ENCODE measurements around the gene ISCU. TPM values are rescaled to one million over a fixed set of nuclear protein-coding genes. Genes with fewer than 3 reads are reported as not detected.
"Not testable (repeated sequence)": the region's sequence is repeated elsewhere in the genome, so short reads cannot be mapped to it uniquely, and the experiment has no call there.

The ISCU gene
- total RNA-seq, 1 donor from 2014 or later: 106 TPM

DNA sequence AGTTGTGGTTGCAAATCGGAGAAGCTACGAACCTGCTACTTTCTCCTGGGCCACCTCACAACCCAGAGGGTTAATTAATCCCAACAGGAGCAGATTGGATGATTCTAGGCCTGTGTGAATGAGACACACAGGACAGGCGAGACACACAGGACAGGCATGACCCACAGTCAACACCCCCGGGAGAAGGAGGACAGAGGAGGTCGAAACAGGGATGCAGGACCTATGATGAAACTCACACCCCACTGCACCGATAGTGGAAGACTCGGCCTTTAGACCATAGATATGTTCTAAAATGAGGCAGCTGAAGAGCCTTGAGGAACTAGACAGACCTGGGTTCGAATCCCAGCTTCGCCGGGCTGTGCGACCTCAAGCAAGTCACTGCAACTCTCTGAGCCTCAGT, 23.9 kb downstream of the ISCU start:
- no peak for DNase-seq (ENCODE audit: extremely low read depth, low read depth, low spot score)

DNA sequence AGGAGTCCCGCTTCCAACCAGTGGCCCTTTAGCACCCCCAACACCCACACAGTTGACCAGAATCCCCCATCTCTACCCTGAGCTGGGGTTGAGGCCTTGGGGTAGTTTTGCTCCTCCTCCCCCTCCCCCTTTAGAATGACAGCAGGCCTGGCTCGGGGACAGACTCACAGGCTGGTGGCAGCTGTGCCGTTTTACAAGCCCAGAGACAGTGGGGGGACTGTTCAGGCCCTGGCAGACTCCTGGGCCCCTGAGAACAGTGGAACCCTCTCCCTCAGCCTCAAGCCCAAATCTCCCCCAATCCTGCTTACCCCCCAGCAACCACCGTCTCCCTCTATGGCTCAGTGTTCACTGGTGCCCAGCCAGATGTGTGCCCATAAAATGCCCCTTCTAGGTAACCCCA, 25.4 kb downstream of the ISCU start:
- no peak for DNase-seq (ENCODE audit: extremely low read depth, low read depth, low spot score)

DNA sequence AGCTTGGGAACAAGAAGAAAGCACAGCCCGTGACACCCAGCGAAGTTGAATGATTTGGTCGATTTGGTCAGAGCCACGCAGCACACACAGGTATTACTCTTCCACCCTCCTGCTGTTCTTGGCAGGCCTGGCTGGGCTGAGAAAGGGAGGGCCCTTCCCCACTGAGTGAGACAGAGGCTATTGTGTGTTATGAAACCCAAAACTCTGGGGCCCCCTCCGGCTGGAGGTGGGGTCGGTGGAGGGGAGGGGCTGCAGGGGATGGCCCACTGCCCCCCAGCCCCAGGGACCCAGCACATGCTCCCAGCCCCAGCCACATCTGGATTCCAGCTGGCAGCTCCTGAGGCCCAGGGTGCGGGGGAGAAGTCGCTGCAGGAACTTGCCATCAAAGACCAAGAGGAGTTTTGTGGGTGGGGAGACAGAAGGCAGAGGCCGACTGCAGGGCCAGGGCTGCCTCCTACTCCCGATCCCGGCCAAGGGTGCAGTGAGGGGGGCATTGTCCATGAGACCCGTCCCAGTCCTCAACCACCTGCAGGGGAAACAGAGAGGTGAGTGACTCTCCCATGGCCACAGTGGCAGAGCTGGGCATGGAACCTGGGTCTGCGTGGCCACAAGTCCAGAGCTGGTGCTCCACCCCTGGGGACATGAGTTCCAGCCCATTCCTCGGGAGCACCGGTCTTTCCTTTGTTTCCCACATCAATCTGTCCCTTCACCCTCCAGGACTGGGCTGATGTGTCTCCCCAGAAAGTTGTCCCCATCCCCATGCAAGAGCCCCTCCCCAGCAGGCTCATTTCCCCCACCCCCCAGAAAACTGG, 26.8 kb downstream of the ISCU start:
- DNase-seq (ENCODE audit: extremely low read depth, low read depth, low spot score): no peak

DNA sequence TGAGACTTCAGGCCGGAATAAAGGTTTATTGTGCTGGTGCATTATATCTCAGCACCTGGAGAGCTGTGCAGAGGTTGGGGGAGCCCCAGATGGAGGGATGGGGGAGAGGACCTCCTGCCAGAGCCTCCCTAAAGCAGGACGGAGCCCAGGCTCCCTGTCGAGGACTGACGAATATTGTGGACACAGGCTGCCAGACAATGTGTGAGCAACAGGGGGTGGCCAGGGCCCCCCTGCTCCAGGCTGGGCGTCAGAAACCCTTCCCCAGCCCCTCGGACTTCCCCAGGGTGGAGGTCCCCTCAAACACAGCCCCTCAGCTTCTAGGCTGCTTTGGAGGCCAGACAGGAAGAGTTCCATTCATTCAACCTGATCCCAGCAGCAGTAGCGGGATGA, 27.4 kb downstream of the ISCU start:
- DNase-seq (ENCODE audit: extremely low read depth, low read depth, low spot score): no peak

DNA sequence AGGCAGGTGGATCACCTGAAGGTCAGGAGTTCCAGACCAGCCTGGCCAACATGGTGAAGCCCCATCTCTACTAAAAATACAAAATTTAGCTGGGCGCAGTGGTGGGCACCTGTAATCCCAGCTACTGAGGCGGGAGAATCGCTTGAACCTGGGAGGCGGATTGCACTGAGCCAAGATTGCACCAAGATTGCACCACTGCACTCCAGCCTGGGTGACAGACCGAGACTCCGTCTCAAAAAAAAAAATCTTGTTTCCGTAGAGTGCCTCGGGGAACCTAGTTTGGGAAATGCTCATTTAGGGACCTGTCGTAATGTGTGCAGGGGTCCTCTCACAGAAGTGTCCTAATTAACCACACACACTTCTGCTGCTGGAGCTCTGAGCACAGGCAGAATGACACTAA, 28.1 kb downstream of the ISCU start:
- DNase-seq (ENCODE audit: extremely low read depth, low read depth, low spot score): not testable (repeated sequence)

DNA sequence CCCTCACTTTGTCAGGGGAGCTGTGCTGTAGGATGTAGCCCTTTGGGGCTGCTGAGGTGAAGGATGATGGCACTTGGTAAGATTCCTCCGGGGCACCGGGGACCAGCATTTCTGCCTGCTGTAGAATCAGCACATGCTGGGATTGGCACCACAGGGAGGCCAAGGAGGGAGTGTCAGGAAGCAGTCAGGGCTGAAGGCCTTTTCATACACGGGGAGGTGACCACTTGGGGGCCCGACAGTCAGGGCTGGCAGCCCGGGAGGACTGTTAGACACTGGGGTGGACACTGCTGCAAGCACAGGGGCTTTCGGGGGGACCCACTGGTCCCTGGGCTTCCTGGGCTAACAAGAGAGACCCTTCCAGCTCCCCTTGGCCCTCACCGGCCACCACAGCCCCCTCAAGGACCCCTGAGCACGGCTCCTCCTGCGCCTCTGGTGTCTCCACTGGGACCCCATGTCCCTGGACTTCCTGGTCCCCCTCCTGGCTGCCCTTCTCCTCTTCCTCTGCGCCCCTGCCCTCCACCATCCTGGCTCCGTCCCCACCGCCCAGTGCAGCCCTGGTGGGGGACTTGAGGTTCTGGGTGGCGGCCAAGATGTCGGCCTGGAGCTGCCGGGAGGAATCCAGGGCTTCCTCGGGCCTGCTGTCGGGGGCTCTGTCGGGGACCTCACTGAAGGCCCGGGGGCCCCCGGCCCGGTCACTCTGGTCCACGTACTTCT, 29.0 kb downstream of the ISCU start:
- no peak for DNase-seq (ENCODE audit: extremely low read depth, low read depth, low spot score)

DNA sequence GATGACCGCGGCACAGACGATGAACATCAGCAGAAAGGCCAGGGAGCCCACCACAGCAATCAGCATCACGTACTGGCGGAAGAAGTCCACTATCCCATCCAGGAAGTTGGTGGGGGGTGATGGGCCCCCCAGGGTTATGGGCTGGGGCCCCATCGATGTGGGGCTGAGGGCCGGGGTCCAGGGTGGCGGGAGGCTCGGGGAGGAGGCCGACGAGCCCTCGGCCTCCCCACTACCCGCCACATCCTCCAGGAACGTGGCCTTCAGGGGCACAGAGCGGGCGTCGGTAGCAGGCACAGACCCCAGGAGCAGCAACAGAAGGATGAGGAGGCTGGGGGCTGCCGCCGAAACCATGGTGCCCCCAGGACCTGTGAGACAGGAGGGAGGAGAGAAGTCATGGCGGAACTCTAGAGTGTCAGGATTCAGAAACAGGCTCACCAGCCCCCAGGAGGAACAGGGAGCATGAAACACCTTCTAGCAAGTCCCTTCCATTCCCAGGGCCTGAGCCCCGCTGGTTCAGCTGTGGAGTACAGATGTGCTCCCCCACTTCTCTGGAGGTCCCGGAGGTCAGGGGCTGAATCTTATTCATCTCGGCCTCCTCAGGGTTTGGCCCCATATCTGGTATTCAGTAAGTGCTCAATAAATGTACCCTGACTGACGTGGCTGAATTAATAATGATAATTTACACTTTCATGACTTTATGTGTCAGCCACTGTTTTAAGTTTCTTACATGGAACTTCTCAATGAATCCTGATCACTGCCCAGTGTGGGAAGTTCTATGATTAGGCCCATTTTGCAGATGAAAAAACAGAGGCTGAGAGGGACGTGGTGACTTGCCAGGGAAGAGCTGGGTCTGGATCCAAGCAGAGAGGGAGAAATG, 29.9 kb downstream of the ISCU start:
- DNase-seq (ENCODE audit: extremely low read depth, low read depth, low spot score): no peak

DNA sequence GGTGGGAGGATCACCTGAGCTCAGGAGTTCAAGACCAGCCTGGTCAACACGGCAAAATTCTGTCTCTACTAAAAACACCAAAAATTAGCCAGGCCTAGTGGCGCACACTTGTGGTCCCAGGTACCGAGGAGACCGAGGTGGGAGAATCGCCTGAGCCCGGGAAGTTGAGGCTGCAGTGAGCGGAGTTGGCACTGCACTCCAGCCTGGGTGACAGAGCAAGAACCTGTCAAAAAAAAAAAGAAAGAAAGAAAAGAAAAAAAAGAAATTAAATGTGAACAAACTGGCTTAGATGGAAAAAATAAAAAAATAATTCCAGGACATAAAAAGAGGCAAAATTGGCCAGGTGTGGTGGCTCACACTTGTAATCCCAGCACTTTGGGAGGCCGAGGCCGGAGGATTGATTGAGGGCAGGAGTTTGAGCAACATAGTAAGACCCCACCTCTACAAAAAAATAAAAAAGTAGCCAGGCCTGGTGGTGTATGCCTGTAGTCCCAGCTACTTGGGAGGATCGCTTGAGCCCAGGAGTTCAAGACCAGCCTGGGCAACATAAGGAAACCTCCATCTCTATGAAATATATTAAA, 32.0 kb downstream of the ISCU start:
- no peak for DNase-seq (ENCODE audit: extremely low read depth, low read depth, low spot score)

DNA sequence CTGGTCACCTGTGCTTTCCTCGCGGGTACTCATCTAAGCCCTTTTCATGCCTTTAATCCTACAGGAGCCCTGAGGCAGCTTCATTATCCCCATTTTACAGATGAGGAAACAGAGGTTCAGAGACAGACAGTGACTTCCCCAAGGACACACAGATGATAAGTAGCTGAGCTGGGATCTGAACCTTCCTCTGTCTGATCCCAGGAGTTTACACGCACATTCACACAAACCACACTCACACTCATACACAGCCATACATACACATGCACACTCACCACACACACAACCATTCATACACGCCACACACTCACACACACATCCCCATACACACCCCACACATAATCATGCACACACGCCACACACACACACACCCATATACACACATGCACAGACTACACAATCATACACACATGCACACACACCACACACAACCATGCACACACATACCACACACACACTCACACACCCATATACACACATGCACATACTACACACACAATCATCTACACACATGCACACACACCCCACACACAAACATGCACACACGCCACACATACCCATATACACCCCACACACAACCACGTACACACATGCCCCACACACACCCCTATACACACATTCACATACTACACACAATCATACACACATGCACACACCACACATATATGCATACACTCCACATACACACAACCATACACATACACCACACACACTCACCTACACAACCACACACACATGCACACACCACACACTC, 32.7 kb downstream of the ISCU start:
- no peak for DNase-seq (ENCODE audit: extremely low read depth, low read depth, low spot score)

DNA sequence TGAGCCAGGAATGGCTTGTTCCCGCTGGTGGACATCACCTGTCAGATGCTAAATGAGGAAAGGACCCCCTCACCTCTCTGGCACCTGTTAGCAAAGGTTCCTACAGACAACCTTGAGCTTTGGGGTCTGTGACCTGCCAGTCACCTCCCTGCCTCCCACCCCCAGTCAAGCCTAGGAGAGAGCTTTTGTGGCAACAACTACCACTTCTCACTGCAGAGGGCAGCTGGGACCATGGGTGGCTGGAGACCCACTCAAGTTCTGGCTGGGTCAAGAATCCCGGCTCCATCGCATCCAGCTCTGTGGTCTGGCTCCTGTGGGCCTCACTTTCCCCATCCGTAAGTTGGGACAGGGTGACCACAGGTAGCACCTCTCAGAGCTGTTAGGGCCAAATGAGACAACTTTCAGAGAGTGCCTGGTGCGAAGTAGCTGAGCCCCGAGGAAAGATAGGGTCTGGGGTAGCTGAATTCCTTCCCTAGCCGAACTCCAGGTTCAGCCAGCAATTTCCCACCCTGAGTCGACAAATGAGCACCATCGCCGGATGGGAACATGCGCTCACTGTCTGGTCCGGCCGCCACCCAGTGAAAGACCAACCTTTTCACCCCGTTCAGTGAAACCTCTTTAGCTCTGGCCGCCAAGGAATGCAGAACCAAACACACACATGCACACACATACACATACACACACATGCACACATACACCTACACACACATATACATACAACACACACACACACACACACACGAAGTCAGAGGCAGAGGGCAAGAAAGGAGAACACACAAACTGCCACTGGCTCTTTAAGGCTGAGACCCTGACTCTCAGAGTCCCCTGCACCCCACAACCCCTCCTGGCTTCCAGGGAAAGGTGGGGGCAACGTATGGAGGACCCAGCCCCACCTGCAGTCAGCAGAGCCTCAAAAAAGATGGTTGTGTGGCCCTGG, 33.6 kb downstream of the ISCU start:
- DNase-seq (ENCODE audit: extremely low read depth, low read depth, low spot score): no peak

DNA sequence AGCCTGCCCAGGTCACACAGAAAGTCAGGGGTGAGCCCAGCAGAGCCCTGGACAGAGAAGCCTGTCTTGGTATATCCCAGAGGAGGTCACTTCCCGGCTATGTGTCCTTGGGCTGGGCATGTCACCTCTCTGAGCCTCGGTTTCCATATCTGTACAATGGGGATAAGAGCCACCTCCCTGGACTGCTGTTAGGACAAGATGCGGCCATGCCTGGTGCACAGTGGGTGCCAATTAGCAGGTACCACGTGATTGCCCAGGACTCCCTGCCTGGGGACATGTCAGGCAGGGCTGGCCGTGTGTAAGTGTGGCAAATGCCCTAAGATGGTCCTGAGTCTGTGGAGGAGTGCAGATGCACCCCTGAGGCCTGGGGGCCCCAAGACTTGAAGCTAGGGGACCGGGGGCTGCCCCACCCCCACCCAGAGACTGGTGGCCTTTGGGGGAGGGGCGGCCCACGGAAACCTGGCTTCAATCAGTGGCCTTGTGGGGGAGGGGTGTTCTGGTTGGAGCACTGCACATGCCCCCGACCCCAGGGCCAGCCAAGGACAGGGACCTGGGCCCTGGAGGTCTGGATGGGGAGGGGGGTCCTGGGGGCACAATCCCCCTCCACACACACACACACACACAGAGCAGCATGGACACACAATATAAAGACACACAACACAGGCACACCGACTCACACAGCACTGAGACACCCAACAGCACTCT, 34.6 kb downstream of the ISCU start:
- no peak for DNase-seq (ENCODE audit: extremely low read depth, low read depth, low spot score)

DNA sequence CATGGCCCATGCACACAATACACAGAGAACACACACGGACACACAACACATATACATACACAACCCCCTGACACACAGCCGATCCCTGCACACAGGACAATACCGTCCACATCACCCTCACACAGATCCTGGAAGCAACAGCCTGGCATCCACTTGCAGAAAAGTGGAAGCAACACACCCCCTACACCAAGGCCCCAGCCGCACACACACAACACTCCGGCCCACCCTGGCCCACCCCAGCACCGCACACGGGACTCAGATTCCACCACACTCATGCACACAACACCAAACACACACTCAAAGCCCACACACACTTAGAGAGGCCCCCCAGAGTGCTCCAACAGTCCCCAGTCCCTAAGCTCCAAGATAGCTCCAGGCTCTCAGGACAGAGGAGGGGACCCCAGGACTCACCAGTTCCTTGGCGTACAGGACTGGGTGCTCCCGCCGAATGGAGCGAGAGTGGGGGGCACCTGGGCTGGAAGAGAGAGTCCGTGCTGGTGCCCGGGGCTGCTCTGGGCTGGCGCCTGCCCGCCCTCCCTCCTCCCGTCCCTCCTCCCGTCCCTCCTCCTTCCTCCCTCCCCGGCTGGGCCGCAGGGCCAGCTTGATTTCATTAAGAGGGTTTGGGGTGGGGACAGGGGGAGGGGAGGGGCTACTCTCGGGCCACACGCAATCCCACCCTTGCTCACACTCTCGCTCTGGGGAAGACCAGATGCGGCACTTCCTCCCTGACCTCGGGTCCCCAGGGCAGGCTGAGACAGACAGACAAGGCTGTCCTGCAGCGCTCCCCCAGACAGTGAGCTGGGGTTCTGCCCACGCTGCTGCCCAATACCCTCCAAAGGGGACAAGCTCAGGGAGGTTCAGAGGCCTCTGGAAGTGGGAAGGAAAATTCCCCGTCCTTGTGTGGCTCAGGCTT, 35.4 kb downstream of the ISCU start, which contains the start of gene TMEM119:
TSS of gene TMEM119 (minus strand) at position 526 of the 913 bp plus-strand sequence. CDS start 5,701 bp downstream, outside the sequence.
- DNase-seq (ENCODE audit: extremely low read depth, low read depth, low spot score): no peak

DNA sequence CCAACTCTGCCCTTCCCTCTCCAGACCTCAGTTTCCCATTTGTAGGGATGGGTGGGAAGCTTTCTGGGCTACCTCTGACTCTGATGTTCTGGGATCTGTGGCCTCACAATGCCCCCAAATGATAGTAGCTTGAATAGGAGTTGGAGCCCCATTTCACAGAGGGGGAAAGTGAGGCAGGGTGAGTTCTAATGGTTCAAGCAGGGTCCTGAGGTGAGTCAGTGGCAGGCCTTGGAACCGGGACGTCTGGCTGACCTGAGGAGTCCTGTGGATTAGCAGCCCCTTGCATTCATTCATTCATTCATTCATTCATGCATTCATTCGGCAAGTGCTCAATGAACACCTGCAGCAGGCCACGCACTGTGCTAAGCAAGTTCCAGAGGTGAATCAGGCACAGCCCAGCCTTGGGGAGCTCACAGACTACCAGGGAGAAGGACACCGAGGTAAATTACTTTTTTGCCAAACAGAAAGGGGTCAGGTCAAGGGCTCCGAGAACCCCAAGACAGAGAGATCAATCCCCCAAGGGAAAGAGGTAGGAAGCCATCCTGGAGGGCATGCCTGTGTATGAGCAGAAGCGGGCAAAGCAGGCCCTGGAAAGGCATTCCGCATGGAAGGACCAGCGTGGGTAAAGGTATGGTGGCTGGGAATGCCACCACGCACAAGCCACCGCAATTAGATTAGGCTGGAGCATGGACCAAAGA, 36.3 kb downstream of the ISCU start:
- no peak for DNase-seq (ENCODE audit: extremely low read depth, low read depth, low spot score)

DNA sequence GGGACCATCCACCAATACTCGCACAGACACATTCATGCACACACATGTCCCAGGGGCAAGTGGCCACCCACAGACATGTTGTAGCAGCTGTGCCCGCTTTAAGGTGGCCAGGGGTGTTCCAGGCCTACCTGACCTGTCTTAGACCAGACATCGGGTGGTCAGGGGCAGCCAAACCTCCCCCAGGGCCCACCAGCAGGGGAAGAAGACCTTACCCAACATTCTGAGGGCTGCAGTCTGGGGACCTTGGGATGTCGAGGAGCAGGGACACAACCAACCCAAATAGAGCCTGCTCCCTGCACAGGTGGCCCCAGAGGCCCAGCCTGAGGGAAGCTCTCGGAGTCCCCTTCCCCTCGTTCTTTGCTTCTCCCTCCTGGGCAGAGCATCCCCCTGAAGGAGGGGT, 37.1 kb downstream of the ISCU start:
- DNase-seq (ENCODE audit: extremely low read depth, low read depth, low spot score): no peak

DNA sequence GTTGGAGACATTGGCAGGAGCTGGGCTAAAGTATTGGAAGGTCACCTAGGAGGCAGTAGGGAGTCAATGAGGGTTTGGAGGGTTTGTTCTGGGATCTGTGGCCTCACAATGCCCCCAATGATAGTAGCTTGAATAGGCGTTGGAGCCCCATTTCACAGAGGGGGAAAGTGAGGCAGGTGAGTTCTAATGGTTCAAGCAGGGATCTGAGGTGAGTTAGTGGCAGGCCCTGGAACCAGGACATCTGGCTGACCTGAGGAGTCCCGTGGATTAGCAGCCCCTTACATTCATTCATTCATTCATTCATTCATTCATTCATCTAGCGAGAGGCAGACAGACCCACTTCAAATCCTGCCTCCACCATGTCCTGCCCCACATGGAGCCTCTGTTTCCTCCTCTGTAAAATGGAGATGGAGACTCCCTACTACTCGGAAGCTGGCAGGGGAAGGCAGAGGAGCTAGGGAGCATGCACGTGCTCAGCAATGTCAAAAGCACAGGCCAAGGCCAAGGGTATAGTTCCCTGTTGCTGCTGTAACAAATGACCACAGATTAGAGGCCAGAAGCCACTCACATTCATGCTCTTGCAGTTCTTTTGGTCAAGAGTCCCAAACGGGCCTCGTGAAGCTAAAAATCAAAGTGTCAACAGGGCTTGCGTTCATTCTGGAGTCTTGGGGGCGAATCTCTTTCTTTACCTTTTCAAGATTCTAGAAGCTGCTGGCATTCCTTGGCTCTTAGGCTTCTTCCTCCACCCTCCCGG, 37.7 kb downstream of the ISCU start:
- DNase-seq (ENCODE audit: extremely low read depth, low read depth, low spot score): no peak

DNA sequence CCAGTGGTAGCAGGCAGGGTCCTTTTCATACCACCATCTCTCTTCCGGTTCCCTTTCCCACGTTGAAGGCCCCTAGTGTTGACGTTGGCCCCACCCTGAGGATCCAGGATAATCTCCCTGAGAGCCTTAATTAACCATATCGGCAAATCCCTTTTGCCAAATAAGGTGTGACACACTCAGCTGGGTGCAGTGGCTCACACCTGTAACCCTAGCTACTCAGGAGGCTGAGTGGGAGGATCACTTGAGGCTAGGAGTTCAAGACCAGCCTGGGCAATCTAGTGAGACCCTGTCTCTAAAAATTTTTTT, 38.3 kb downstream of the ISCU start:
- DNase-seq (ENCODE audit: extremely low read depth, low read depth, low spot score): no peak
